ENCODE data around the gene SWT1. TPM values are rescaled to one million over a fixed set of nuclear protein-coding genes. Genes with fewer than 3 reads are reported as not detected.

Gene SWT1
- polyA plus RNA-seq, 1 of the 3 experiments (the other 2 are of a cell fraction): 1.1 TPM

DNA sequence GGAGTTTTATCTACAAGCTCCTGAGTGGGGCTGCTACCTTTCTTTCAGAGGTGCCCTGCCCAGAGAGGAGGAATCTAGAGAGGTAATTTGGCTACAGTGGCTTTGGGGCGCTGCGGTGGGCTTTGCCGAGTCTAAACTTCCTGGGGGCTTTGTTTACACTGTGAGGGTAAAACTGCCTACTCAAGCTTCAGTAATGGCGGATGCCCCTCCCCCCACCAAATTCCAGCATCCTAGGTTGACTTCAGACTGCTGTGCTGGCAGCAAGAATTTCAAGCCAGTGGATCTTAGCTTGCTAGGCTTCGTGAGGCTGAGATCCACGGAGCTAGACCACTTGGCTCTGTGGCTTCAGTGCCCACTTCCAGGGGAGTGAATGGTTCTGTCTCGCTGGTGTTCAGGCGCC lies 43.9 kb downstream of the SWT1 start:
- Histone ChIP-seq H3K4me1 (ENCODE audit: control insufficient read depth in 1 of 2, insufficient read depth in 2 of 2, low read depth in 1 of 2, low read length in 1 of 2) (peaks cover 0 to 4% of the 10 kb centered on the region in 2 experiments; a peak in 2 of 4 replicates), H3K36me3 (replicated peaks in 1 of 2; ENCODE audit: control insufficient read depth in 1 of 2, insufficient read depth in 2 of 2, low read length in 1 of 2) (no peaks in the 10 kb centered on the region), H3K4me3 (ENCODE audit: low read depth in 2 of 2, low read length in 1 of 2) (no peak overlapping the region), H3K9ac (no peak overlapping the region), H3K4me2 (no peak overlapping the region), H3K27me3 (ENCODE audit: insufficient read depth) (no peaks in the 10 kb centered on the region), H3K9me3 (no peaks in the 10 kb centered on the region), H3K79me2 (ENCODE audit: insufficient read depth) (no peaks in the 10 kb centered on the region), H3F3A (replicated peaks; ENCODE audit: insufficient read depth) (no peaks in the 10 kb centered on the region), H3K27ac (ENCODE audit: low read depth in 2 of 2, low read length in 1 of 2) (no peak overlapping the region), H4K20me1 (ENCODE audit: insufficient read depth) (no peaks in the 10 kb centered on the region), H2AFZ (ENCODE audit: low read depth) (no peak overlapping the region), H3K9me2 (no peaks in the 10 kb centered on the region)
- no peak for TF ChIP-seq CHD2 (IDR thresholded peaks at IDR 0.05; ENCODE audit: low read length, partially characterized antibody)
- no peak for TF ChIP-seq EP300 (IDR thresholded peaks at IDR 0.05; ENCODE audit: borderline replicate concordance in 1 of 2, low read depth in 1 of 2, low read length in 1 of 2)
- TF ChIP-seq TAF1 (IDR thresholded peaks at IDR 0.05; ENCODE audit: borderline replicate concordance, low read depth, low read length): no peak
- TF ChIP-seq GATA2 (CRISPR knock-in tag; IDR thresholded peaks at IDR 0.05): no peak
- no peak for TF ChIP-seq MEF2A (IDR thresholded peaks at IDR 0.05; ENCODE audit: borderline replicate concordance, low read depth)
- TF ChIP-seq RAD21 (IDR thresholded peaks at IDR 0.05; ENCODE audit: low read length): no peak
- TF ChIP-seq FOSL2 (IDR thresholded peaks at IDR 0.05; ENCODE audit: borderline replicate concordance, low read depth): no peak
- TF ChIP-seq TEAD4 (IDR thresholded peaks at IDR 0.05; ENCODE audit: borderline replicate concordance, insufficient read depth): no peak
- no peak for TF ChIP-seq CTCF (IDR thresholded peaks at IDR 0.05)
- TF ChIP-seq POLR2AphosphoS5 (IDR thresholded peaks at IDR 0.05; ENCODE audit: low read depth, low read length): no peak
- ChIA-PET CTCF (interaction anchor here (1.3 kb wide), 1 partner anchor 395 kb away, joined by 3 read pairs; no protein-coding TSS in a partner anchor), POLR2A (no interaction called here)
- WGBS (ENCODE audit: low lambda C conversion rate): 93% methylated on average over 6 of the region's 8 CpGs
- DNase-seq: no peak

DNA sequence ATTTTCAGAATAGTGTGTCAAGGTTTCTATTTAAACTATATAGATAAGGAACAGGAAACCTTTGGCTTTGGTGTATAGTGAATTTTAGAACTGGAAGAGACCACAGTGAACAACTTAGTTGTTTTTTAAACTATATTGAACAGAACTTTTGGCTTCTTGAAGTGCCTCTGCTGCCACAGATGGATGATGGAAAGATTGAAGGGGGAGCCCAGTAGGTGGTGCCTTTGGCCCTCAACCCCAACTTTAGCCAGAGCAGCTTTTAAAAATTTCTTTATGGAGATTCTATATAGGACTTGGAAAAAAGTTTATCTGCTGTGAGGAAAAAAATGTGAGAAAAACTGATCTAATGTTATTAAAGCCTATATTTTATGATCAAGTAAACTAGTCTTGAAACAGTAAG lies 50.2 kb downstream of the SWT1 start:
- peaks cover 0 to 14% of the 10 kb centered on the region in 2 experiments for H3K36me3 ChIP-seq (replicated peaks in 1 of 2; ENCODE audit: control insufficient read depth in 1 of 2, insufficient read depth in 2 of 2, low read length in 1 of 2)
- H3K9me2 ChIP-seq: no peaks in the 10 kb centered on the region
- no peak overlapping the region for H3K27ac ChIP-seq (ENCODE audit: low read depth in 2 of 2, low read length in 1 of 2)
- no peak for DNase-seq
- H3K4me2 ChIP-seq: no peak overlapping the region
- H3K9me3 ChIP-seq: no peaks in the 10 kb centered on the region
- H3K9ac ChIP-seq: no peak overlapping the region
- no peak overlapping the region for H3K4me3 ChIP-seq (ENCODE audit: low read depth in 2 of 2, low read length in 1 of 2)
- no peaks in the 10 kb centered on the region for H4K20me1 ChIP-seq (ENCODE audit: insufficient read depth)
- H3F3A ChIP-seq (replicated peaks; ENCODE audit: insufficient read depth): no peaks in the 10 kb centered on the region
- H2AFZ ChIP-seq (ENCODE audit: low read depth): no peak overlapping the region
- no peaks in the 10 kb centered on the region; a peak in 1 of 4 replicates for H3K4me1 ChIP-seq (ENCODE audit: control insufficient read depth in 1 of 2, insufficient read depth in 2 of 2, low read depth in 1 of 2, low read length in 1 of 2)
- POLR2A ChIA-PET: no interaction called here
- H3K79me2 ChIP-seq (ENCODE audit: insufficient read depth): no peaks in the 10 kb centered on the region
- no peaks in the 10 kb centered on the region for H3K27me3 ChIP-seq (ENCODE audit: insufficient read depth)
- CTCF ChIA-PET: interaction anchor here (0.5 kb wide), 1 partner anchor 353 kb away, joined by 3 read pairs; no protein-coding TSS in a partner anchor
- TF ChIP-seq MXI1 (IDR thresholded peaks at IDR 0.05; ENCODE audit: low read depth, low read length): no peak
- TF ChIP-seq TEAD4 (IDR thresholded peaks at IDR 0.05; ENCODE audit: borderline replicate concordance, insufficient read depth): no peak
- no peak for TF ChIP-seq FOXJ3 (CRISPR knock-in tag; IDR thresholded peaks at IDR 0.05)
- no peak for TF ChIP-seq GATA2 (CRISPR knock-in tag; IDR thresholded peaks at IDR 0.05)
- TF ChIP-seq, protein P1, sequence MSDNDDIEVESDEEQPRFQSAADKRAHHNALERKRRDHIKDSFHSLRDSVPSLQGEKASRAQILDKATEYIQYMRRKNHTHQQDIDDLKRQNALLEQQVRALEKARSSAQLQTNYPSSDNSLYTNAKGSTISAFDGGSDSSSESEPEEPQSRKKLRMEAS (IDR thresholded peaks at IDR 0.05; ENCODE audit: low read depth): no peak
- TF ChIP-seq MEF2A (IDR thresholded peaks at IDR 0.05; ENCODE audit: borderline replicate concordance, low read depth): no peak
- no peak for TF ChIP-seq SIN3A (IDR thresholded peaks at IDR 0.05; ENCODE audit: borderline replicate concordance, low read depth, low read length)
- TF ChIP-seq EZH2phosphoT487 (IDR thresholded peaks at IDR 0.05; ENCODE audit: borderline replicate concordance, low read depth): no peak
- TF ChIP-seq RAD21 (IDR thresholded peaks at IDR 0.05; ENCODE audit: low read length): no peak
- TF ChIP-seq TCF12 (IDR thresholded peaks at IDR 0.05): no peak
- TF ChIP-seq USF2 (IDR thresholded peaks at IDR 0.05; ENCODE audit: borderline replicate concordance, low read depth, low read length): no peak
- TF ChIP-seq CTCF (IDR thresholded peaks at IDR 0.05): no peak
- no peak for TF ChIP-seq IRF3 (IDR thresholded peaks at IDR 0.05; ENCODE audit: low read depth, low read length)
- no peak for TF ChIP-seq RCOR1 (IDR thresholded peaks at IDR 0.05; ENCODE audit: low read length)
- TF ChIP-seq YY1 (IDR thresholded peaks at IDR 0.05; ENCODE audit: low read depth): no peak
